ENCODE measurements around the gene RCN1.

DNA sequence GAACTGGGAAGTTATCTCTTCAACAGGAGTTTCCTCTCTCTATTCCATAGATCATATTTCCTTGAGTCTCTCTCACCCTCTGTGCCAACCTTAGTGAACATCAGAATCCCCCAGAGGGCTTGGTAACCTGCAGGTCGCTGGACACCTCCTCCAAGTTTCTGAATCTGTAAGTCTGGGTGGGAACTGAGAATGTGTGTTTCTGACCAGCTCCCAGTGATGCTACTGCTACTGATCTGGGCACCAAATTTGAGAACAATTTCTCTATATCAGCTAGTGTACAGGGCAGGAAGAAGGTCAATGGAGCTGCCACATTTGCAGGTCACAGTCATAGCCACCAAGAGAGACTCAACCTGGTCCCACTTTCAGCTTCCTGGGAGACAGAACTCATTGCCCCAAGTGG lies 62.9 kb downstream of the RCN1 start:
- TF ChIP-seq NFRKB (IDR thresholded peaks at IDR 0.05): no peak
- TF ChIP-seq SP1 (IDR thresholded peaks at IDR 0.05): no peak

Data from HEK293T (cell line).